Activated T-cell treated with anti-CD3 and anti-CD28 coated beads, Interleukin-2, amount 50 U/mL, for 24 hours (primary cell): ENCODE measurements around the gene XPO1.

ENCODE experiments used
- DNase-seq: peaks from one replicate; pipeline ENCODE4 v3.0.0-alpha.2; 2020
- H3K27ac Mint-ChIP-seq: 2 replicates; pipeline ENCODE4 v1.8.0; 2020; ENCODE audit warnings: mild to moderate bottlenecking, mixed read lengths
- H3K27me3 Mint-ChIP-seq: 2 replicates; pipeline ENCODE4 v1.8.0; 2020; ENCODE audit warnings: mixed read lengths
- H3K36me3 Mint-ChIP-seq: 2 replicates; pipeline ENCODE4 v1.8.0; 2020; ENCODE audit warnings: low read depth, mixed read lengths
- H3K4me1 Mint-ChIP-seq: 2 replicates; pipeline ENCODE4 v1.8.0; 2020; ENCODE audit warnings: low read depth, mixed read lengths
- H3K4me3 Mint-ChIP-seq: 2 replicates; pipeline ENCODE4 v1.8.0; 2020; ENCODE audit warnings: mild to moderate bottlenecking, moderate library complexity, mixed read lengths
- H3K9me3 Mint-ChIP-seq: 2 replicates; pipeline ENCODE4 v1.8.0; 2020; ENCODE audit warnings: mixed read lengths

Gene XPO1

DNA sequence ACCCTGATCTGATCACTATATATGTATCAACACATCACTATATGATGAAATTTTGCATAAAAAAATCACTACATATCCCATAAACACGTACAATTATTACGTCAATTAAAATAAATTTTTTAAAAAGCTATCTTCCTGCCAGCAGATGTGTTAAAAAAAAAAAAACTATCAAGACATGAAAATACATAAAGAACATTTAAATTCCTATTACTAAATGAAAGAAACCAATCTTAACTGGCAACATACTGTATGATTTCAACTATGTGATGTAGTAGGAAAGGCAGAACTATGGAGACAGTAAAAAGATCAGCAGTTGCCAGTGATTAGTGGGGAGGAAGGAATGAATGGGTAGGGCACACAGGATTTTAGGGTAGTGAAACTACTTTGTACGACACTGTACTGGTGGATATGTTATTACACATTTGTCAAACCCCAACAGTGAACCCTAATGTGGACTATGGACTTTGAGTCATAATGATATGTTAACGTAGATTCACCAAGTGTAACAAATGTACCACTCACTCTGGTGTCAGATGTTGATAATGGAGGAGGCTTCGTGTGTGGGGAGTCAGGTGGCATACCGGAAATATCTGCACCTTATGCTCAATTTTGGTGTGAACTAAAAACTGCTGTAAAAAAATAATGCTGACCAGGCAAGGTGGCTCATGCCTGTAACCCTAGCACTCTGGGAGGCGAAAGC, 94.7 kb downstream of the XPO1 start:
- peak overlapping the region; percentile 26 for H3K27ac Mint-ChIP-seq
- no peak overlapping the region for H3K4me3 Mint-ChIP-seq
- H3K27me3 Mint-ChIP-seq, result no peaks in the 10 kb centered on the region
- H3K4me1 Mint-ChIP-seq, result peaks cover 68% of the 10 kb centered on the region
- peaks cover 4% of the 10 kb centered on the region for H3K9me3 Mint-ChIP-seq
- DNase-seq, result no peak
- peaks cover 38% of the 10 kb centered on the region for H3K36me3 Mint-ChIP-seq

DNA sequence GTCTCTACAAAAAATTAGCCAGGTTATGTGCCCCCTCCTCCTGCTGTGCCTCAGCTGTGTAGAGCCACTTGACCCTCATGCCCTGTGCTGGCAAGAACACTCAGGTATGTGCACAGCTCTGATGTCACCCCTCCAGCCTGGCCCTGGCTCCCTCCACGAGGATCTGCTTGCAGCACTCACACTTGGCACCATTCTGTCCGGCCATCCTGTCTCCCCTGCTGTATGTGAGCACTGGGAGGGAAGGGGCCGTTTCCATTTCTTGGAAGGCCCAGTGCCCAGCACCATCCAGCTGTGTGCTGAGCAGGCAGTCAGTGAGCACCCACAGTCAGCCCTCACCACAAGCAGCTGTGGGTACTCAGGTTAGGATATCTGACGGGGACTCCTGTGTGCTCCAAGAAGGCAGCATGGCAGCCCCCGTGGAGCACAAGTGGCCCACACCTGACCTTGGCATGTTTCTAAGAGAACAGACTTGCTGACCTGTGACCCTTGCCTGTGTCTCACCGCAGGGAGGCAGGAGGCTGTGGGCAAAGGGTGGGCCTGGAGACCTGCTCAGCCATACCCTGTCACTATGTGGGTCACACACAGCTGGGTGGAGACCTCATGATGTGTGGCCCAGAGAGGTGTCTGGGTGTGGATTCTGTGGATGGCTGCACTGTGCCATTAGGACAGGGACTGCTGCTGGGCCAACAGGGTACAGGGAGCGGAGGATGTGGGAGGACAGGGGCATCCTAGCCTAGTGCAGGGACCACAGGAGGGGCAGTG, 98.7 kb downstream of the XPO1 start:
- no peak for DNase-seq
- Mint-ChIP-seq H3K36me3 (peaks cover 38% of the 10 kb centered on the region), H3K9me3 (peaks cover 15% of the 10 kb centered on the region), H3K27ac (no peak overlapping the region), H3K4me1 (peaks cover 73% of the 10 kb centered on the region), H3K4me3 (no peak overlapping the region), H3K27me3 (no peaks in the 10 kb centered on the region)

DNA sequence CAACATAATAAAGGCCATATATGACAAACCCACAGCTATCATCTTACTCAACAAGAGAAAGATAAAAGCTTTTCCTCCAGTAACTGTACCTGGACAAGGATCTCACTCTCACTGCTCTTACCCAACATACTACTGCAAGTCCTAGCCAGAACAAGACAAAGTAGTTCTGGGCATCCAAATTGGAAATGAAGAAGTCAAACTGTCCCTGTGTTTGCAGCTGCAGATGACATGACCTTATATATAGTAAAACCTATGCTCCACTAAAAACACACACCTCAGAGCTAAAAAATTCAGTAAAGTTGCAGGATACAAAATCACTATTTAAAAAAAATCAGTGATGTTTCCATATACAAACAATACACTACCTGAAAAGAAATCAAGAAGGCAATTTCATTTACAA, 99.5 kb downstream of the XPO1 start:
- H3K36me3 Mint-ChIP-seq, result peaks cover 33% of the 10 kb centered on the region
- H3K4me1 Mint-ChIP-seq, result peaks cover 75% of the 10 kb centered on the region
- DNase-seq, result no peak
- H3K27ac Mint-ChIP-seq, result peak overlapping the region; percentile 47
- peaks cover 15% of the 10 kb centered on the region for H3K9me3 Mint-ChIP-seq
- H3K27me3 Mint-ChIP-seq, result no peaks in the 10 kb centered on the region
- H3K4me3 Mint-ChIP-seq, result no peak overlapping the region

DNA sequence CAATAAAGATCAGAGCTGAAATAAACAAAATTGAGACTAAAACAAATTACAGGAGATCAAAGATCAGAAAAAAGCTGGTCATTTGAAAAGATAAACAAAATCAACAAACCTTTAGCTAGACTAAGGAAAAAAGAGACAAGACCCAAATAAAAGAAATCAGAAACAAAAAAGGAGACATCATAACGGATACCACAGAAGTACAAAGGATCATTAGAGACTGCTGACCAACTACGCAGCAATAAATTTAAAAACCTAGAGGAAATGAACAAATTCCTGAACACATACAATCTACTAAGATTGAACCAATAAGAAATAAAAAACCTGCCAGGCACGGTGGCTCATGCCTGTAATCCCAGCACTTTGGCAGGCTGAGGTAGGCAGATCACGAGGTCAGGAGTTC, 101.0 kb downstream of the XPO1 start:
- no peaks in the 10 kb centered on the region for H3K27me3 Mint-ChIP-seq
- H3K27ac Mint-ChIP-seq, result no peak overlapping the region

DNA sequence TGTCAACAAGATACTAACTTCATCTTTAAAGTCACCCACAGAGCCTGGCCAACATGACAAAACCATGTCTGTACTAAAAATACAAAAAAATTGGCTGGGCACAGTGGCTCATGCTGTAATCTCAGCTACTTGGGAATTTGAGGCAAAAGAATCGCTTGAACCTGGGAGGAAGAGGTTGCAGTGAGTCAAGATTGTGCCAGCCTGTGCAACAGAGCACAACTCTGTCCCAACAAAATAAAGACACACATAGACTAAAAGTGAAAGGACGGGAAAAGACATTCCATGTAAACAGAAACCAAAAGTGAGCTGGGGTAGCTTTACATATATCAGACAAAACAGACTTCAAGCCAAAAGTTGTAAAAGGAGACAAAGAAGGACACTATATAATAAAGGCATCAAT, 102.1 kb downstream of the XPO1 start:
- Mint-ChIP-seq H3K9me3 (peaks cover 15% of the 10 kb centered on the region), H3K27ac (no peak overlapping the region), H3K4me1 (peaks cover 59% of the 10 kb centered on the region), H3K36me3 (peaks cover 33% of the 10 kb centered on the region), H3K27me3 (no peaks in the 10 kb centered on the region), H3K4me3 (no peak overlapping the region)
- no peak for DNase-seq

More for the DNA sequence above, 101.0 kb downstream of the XPO1 start:
- Mint-ChIP-seq H3K4me3 (no peak overlapping the region), H3K4me1 (peaks cover 68% of the 10 kb centered on the region), H3K9me3 (peaks cover 15% of the 10 kb centered on the region), H3K36me3 (peaks cover 33% of the 10 kb centered on the region)
- DNase-seq, result no peak

DNA sequence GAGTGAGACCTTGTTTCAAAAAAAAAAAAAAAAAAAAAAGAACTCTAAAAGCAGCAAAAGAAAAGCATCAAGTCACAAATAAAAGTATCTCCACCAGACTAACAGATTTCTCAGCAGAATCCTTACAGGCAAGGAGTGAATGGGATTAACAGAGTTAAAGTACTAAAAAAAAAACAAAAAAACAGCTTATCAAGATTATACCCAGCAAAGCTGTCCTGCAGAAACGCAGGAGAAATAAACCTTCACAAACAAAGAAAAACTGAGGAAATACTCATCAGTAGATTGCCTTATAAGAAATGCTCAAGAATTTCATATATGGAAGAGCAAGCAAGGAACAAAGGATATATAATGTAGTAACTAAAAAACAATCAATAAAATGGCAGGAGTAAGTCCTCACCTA, 102.9 kb downstream of the XPO1 start:
- Mint-ChIP-seq H3K4me1 (peaks cover 64% of the 10 kb centered on the region), H3K9me3 (peaks cover 15% of the 10 kb centered on the region), H3K27ac (no peak overlapping the region), H3K27me3 (no peaks in the 10 kb centered on the region), H3K36me3 (peaks cover 33% of the 10 kb centered on the region), H3K4me3 (no peak overlapping the region)
- no peak for DNase-seq

DNA sequence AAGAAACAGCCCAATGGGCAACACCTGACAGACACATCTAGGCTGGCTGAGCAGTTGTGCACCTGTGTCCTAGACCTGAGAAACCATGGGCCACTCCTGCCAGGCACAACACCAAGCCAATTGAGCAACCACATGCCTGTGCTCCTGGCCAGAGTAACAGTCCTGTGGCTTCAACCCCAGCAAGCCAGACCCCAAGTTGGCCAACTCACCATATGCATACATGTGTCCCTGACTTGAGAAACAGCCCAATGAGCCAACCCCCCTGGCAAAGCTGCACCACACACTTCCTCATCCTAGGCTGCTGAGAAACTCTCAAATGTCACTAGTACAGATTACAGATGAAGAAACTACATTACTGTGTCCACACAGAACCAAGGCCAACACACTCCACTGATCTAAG, 103.8 kb downstream of the XPO1 start:
- no peak for DNase-seq
- no peaks in the 10 kb centered on the region for H3K27me3 Mint-ChIP-seq
- peak overlapping the region; percentile 84 for H3K27ac Mint-ChIP-seq
- H3K4me3 Mint-ChIP-seq, result no peak overlapping the region
- H3K4me1 Mint-ChIP-seq, result peaks cover 55% of the 10 kb centered on the region
- H3K36me3 Mint-ChIP-seq, result peaks cover 29% of the 10 kb centered on the region
- H3K9me3 Mint-ChIP-seq, result peaks cover 15% of the 10 kb centered on the region

DNA sequence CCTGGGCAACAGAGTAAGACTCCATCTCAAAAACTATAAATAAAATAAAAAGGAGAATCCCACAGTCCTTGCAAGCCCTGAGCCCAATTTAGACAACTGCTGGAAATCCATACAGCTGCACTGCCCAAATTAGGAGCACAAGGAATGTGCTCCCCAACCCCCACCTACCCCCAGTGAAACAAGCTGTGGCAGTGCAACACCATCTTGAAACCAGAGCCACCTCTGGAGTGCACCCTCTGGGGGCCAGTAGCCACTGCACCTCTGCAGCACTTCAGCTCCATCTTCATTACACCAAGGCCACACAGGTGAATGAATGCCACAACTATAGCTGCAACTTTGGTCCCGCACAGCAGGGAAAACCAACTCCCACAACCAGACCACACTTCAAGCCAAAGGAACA, 104.5 kb downstream of the XPO1 start:
- H3K27ac Mint-ChIP-seq, result peak overlapping the region; percentile 84
- peaks cover 51% of the 10 kb centered on the region for H3K4me1 Mint-ChIP-seq
- H3K9me3 Mint-ChIP-seq, result peaks cover 13% of the 10 kb centered on the region
- H3K36me3 Mint-ChIP-seq, result peaks cover 24% of the 10 kb centered on the region
- no peak for DNase-seq
- no peak overlapping the region for H3K4me3 Mint-ChIP-seq
- no peaks in the 10 kb centered on the region for H3K27me3 Mint-ChIP-seq

DNA sequence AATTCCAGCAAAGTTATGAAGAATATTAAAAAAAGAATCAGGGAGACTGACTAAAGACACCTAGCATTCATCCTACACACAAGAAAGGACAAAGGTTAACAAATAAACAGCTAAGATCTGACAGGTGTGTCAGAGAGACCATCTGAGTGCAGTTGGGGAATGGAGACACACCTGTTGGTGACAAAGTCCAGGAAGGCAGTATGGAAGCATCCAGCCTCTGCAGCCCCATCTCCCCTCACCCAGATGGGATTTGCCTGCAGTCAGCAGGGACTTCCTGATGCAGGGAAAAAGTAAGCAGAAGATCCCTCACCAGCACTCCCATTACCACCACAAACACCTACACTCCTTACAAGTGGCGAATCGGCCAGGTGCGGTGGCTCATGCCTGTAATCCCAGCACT, 105.2 kb downstream of the XPO1 start:
- Mint-ChIP-seq H3K4me3 (no peak overlapping the region), H3K27me3 (no peaks in the 10 kb centered on the region), H3K36me3 (peaks cover 20% of the 10 kb centered on the region), H3K27ac (peak overlapping the region; percentile 47), H3K4me1 (peaks cover 53% of the 10 kb centered on the region), H3K9me3 (peaks cover 10% of the 10 kb centered on the region)
- no peak for DNase-seq

DNA sequence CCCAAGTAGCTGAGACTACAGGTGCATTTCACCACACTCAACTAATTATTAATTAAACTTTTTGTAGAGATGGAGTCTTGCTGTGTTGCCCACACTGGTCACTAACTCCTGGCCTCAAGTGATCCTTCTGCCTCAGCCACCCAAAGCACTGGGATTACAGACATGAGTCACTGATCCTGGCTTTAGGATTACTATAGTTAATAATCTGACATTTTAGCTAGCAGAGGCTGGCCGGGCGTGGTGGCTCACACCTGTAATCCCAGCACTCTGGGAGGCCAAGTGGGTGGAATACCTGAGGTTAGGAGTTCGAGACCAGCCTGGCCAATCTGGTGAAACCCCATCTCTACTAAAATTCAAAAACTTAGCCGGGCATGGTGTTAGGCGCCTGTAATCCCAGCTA, 106.8 kb downstream of the XPO1 start:
- H3K4me3 Mint-ChIP-seq, result no peak overlapping the region
- peaks cover 11% of the 10 kb centered on the region for H3K36me3 Mint-ChIP-seq
- DNase-seq, result no peak
- no peaks in the 10 kb centered on the region for H3K27me3 Mint-ChIP-seq
- no peak overlapping the region for H3K27ac Mint-ChIP-seq
- H3K4me1 Mint-ChIP-seq, result peaks cover 53% of the 10 kb centered on the region
- peaks cover 2% of the 10 kb centered on the region for H3K9me3 Mint-ChIP-seq
